Activated T-cell treated with anti-CD3 and anti-CD28 coated beads, Interleukin-2, amount 50 U/mL, for 1 hour (primary cell): ENCODE measurements around the gene KCNK17.
"Not testable (repeated sequence)": the region's sequence is repeated elsewhere in the genome, so short reads cannot be mapped to it uniquely, and the experiment has no call there.

Experiments used
- DNase-seq: peaks from one replicate; pipeline ENCODE4 v3.0.0-alpha.2; 2020

The KCNK17 gene

GRCh38 chr6:39301606-39302005, 12.6 kb downstream of the KCNK17 start:
- DNase-seq, result no peak

- DNase-seq, result no peak
Measured at GRCh38 chr6:39300739-39301138, 13.5 kb downstream of the KCNK17 start.

GRCh38 chr6:39298061-39298460, 16.2 kb downstream of the KCNK17 start:
- no peak for DNase-seq

- DNase-seq, result no peak
Measured at GRCh38 chr6:39296745-39297640, 17.2 kb downstream of the KCNK17 start.

- no peak for DNase-seq
Measured at GRCh38 chr6:39295611-39296011, 18.6 kb downstream of the KCNK17 start.

GRCh38 chr6:39294899-39295298, 19.3 kb downstream of the KCNK17 start:
- no peak for DNase-seq

- DNase-seq, result no peak
Measured at GRCh38 chr6:39294133-39294532, 20.1 kb downstream of the KCNK17 start.

- DNase-seq, result no peak
Measured at GRCh38 chr6:39292637-39293036, 21.6 kb downstream of the KCNK17 start.

- no peak for DNase-seq
Measured at GRCh38 chr6:39289490-39289889, 24.7 kb downstream of the KCNK17 start.

GRCh38 chr6:39287601-39288000, 26.6 kb downstream of the KCNK17 start:
- no peak for DNase-seq

- DNase-seq, result not testable (repeated sequence)
Measured at GRCh38 chr6:39286596-39286995, 27.6 kb downstream of the KCNK17 start.

GRCh38 chr6:39282774-39283173, 31.4 kb downstream of the KCNK17 start:
- no peak for DNase-seq

- DNase-seq, result no peak
Measured at GRCh38 chr6:39281312-39281980, 32.8 kb downstream of the KCNK17 start.

GRCh38 chr6:39280247-39280731, 33.9 kb downstream of the KCNK17 start:
- no peak for DNase-seq

GRCh38 chr6:39279539-39279938, 34.7 kb downstream of the KCNK17 start:
- DNase-seq, result no peak

GRCh38 chr6:39276379-39276995, 37.7 kb downstream of the KCNK17 start:
- no peak for DNase-seq

GRCh38 chr6:39274903-39275302, 39.3 kb downstream of the KCNK17 start:
- DNase-seq, result no peak

GRCh38 chr6:39274471-39274870, 39.7 kb downstream of the KCNK17 start:
- DNase-seq, result no peak

- no peak for DNase-seq
Measured at GRCh38 chr6:39273406-39273821, 40.8 kb downstream of the KCNK17 start.

- no peak for DNase-seq
Measured at GRCh38 chr6:39269961-39270360, 44.3 kb downstream of the KCNK17 start.

- no peak for DNase-seq
Measured at GRCh38 chr6:39268721-39269120, 45.5 kb downstream of the KCNK17 start.

- DNase-seq, result no peak
Measured at GRCh38 chr6:39268171-39268570, 46.0 kb downstream of the KCNK17 start.

- no peak for DNase-seq
Measured at GRCh38 chr6:39266782-39267355, 47.4 kb downstream of the KCNK17 start.
